Calu3 (cell line): ENCODE measurements around the gene SLC30A5. TPM values are rescaled to one million over a fixed set of nuclear protein-coding genes. Genes with fewer than 3 reads are reported as not detected.
A peak's percentile ranks its signal among the peaks of the same experiment; 100 is the strongest.
"Not testable (repeated sequence)": the region's sequence is repeated elsewhere in the genome, so short reads cannot be mapped to it uniquely, and the experiment has no call there.

Experiments used
- BruUV-seq: library from RNA; stranded (reverse); fragments of 400-500 nt; replicated peaks from 2 replicates; lab custom pipeline; 2021; lab: Mats Ljungman, UMichigan
- CTCF ChIA-PET: fragments of 300-600 bp; sonication (Branson Sonifier 250); formaldehyde crosslinking; loops from one replicate; lab custom pipeline; 2022; ENCODE audit warnings: antibody characterized with exemption; lab: Charles Lee
- DNase-seq: peaks from one replicate; pipeline ENCODE4 v3.0.0; 2022
- H3K27ac Mint-ChIP-seq: one replicate; pipeline ENCODE4 v1.8.0; 2022; ENCODE audit warnings: mixed read lengths; ENCODE audit not compliant: unreplicated experiment
- H3K27me3 Mint-ChIP-seq: one replicate; pipeline ENCODE4 v1.8.0; 2022; ENCODE audit warnings: mixed read lengths; ENCODE audit not compliant: unreplicated experiment
- H3K36me3 Mint-ChIP-seq: one replicate; pipeline ENCODE4 v1.8.0; 2022; ENCODE audit warnings: mild to moderate bottlenecking, moderate library complexity, mixed read lengths; ENCODE audit not compliant: insufficient read depth, unreplicated experiment
- H3K4me1 Mint-ChIP-seq: one replicate; pipeline ENCODE4 v1.8.0; 2022; ENCODE audit warnings: mild to moderate bottlenecking, low read depth, mixed read lengths; ENCODE audit not compliant: unreplicated experiment
- H3K4me3 Mint-ChIP-seq: one replicate; pipeline ENCODE4 v1.8.0; 2022; ENCODE audit warnings: mild to moderate bottlenecking, low read depth, moderate library complexity, mixed read lengths; ENCODE audit not compliant: unreplicated experiment
- H3K9me3 Mint-ChIP-seq: one replicate; pipeline ENCODE4 v1.8.0; 2022; ENCODE audit warnings: low read depth, mixed read lengths; ENCODE audit not compliant: unreplicated experiment
- CTCF ChIP-seq: fragments of 200-600 bp; IDR thresholded peaks from one replicate; pipeline ENCODE4 v1.8.0; 2022; ENCODE audit warnings: antibody characterized with exemption; ENCODE audit not compliant: unreplicated experiment
- intact Hi-C: fragments of 100-400 bp; cut with micrococcal nuclease; formaldehyde crosslinking; loops from one replicate; pipeline ENCODE4 v1.10.0; 2022; ENCODE audit not compliant: unreplicated experiment
- total RNA-seq: library from RNA; stranded (reverse); gene quantifications from 2 replicates; pipeline ENCODE4 v1.2.3, GENCODE V29; 2022

Gene SLC30A5
- total RNA-seq, 1 experiment from 2014 or later, result 51.0 TPM

DNA sequence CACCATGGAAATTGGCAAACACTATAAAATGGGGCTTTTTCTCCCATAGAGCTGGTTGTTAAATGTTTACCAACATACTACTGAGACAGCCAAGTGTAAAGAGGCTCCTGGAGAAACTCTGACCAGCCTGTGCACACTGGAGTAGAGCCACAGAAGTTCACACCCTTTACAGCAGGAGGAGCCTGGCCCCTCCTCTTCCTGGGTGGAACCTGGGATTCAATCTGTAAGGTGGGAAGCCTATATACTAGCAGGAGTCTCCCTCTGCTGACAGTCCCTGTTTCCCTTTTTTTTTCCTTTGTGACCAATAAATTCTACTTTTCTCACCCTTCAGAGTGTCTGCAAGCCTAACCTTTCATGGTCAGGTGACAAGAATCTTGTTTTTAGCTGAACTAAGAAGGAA is 10.4 kb upstream of the SLC30A5 start:
- Mint-ChIP-seq H3K4me3 (no peak overlapping the region), H3K27me3 (no peaks in the 10 kb centered on the region), H3K27ac (no peak overlapping the region), H3K36me3 (peaks cover 11% of the 10 kb centered on the region), H3K9me3 (no peaks in the 10 kb centered on the region), H3K4me1 (peaks cover 19% of the 10 kb centered on the region)
- no peak for TF ChIP-seq CTCF
- peak; percentile 41 for DNase-seq
- intact Hi-C loops, result loop anchor here (1.0 kb wide), 1 partner anchor 40 kb away; no protein-coding TSS in a partner anchor
- CTCF ChIA-PET, result interaction anchor here (1.1 to 2.1 kb wide), 2 partner anchors 10 to 41 kb away, joined by 5 to 11 read pairs; partner anchors contain the start of gene SLC30A5
- BruUV-seq, result no TSS peak

DNA sequence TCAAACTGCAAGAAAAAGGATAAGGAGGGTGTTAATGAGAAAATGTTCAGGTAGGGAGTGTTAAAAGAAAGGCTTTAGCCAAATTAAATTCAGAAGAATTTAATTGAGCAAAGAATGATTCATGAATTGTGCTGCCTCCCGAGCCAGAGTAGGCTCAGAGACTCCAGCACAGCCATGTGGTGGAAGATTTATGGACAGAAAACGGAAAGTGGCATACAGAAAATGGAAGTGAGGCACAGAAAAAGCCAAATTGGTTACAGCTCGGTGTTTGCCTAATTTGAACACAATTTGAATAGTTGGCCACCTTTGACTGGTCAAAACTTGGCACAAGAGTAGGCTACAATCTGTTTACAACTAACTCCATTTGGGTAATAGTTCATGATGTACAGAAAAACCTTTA is 9.6 kb upstream of the SLC30A5 start:
- Mint-ChIP-seq H3K36me3 (peaks cover 4% of the 10 kb centered on the region), H3K27me3 (no peaks in the 10 kb centered on the region), H3K9me3 (no peaks in the 10 kb centered on the region), H3K27ac (no peak overlapping the region), H3K4me3 (no peak overlapping the region), H3K4me1 (peaks cover 11% of the 10 kb centered on the region)
- no peak for DNase-seq
- no TSS peak for BruUV-seq
- CTCF ChIA-PET, result interaction anchor here (0.6 to 2.1 kb wide), 2 partner anchors 41 to 435 kb away, joined by 5 to 11 read pairs; no protein-coding TSS in a partner anchor
- intact Hi-C loops, result no loop called here
- TF ChIP-seq CTCF, result no peak

DNA sequence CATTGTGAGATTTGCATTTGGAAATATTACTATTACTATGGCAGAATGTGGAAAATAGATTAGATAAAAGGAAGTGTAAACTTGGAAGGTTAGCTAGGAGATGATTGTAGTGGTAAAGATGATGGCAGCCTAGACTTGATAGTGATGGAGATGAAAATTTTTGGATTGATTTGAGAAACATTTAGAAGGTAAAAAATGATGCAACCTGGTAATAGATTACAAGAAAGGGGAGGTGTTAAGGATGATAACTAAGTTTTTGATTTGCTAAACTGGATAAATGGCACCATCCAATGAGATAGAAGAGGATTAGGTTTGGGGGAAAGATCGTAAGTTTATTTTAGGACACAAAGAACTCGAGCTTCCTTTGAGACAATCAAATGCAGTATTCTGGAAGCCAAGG is 8.9 kb upstream of the SLC30A5 start:
- Mint-ChIP-seq H3K9me3 (no peaks in the 10 kb centered on the region), H3K4me1 (peaks cover 8% of the 10 kb centered on the region), H3K27ac (no peak overlapping the region), H3K36me3 (no peaks in the 10 kb centered on the region), H3K27me3 (no peaks in the 10 kb centered on the region), H3K4me3 (no peak overlapping the region)
- CTCF ChIA-PET, result no interaction called here
- intact Hi-C loops, result no loop called here
- no TSS peak for BruUV-seq
- TF ChIP-seq CTCF, result no peak
- no peak for DNase-seq

- CTCF ChIA-PET, result no interaction called here
- no peak overlapping the region for H3K27ac Mint-ChIP-seq
- no peak for TF ChIP-seq CTCF
Observed at GRCh38 chr5:69086206-69086605, 7.6 kb upstream of the SLC30A5 start.

GRCh38 chr5:69088006-69088405 is 5.8 kb upstream of the SLC30A5 start:
- intact Hi-C loops, H3K27ac Mint-ChIP-seq, CTCF ChIA-PET, H3K4me1 Mint-ChIP-seq, H3K4me3 Mint-ChIP-seq, H3K9me3 Mint-ChIP-seq, BruUV-seq, DNase-seq, H3K27me3 Mint-ChIP-seq, H3K36me3 Mint-ChIP-seq: not testable (repeated sequence)

More at GRCh38 chr5:69086206-69086605, 7.6 kb upstream of the SLC30A5 start:
- no TSS peak for BruUV-seq
- Mint-ChIP-seq H3K36me3 (no peaks in the 10 kb centered on the region), H3K27me3 (no peaks in the 10 kb centered on the region), H3K9me3 (no peaks in the 10 kb centered on the region), H3K4me3 (no peak overlapping the region), H3K4me1 (peaks cover 8% of the 10 kb centered on the region)
- intact Hi-C loops, result no loop called here
- no peak for DNase-seq
